Stimulated activated naive CD8-positive, alpha-beta T cell treated with anti-CD3 and anti-CD28 coated beads, Interleukin-15, amount 100 ng/mL, for 72 hours (primary cell): Measurements from ENCODE around the gene SMPX.
A peak's percentile ranks its signal among the peaks of the same experiment; 100 is the strongest.

ENCODE experiments used
- ATAC-seq: fragments of 150-1000 bp; cut with Tn5 transposase; 2 replicates; pipeline ENCODE4 v1.10.0; 2021; ENCODE audit warnings: mild to moderate bottlenecking, moderate library complexity
- DNase-seq, 2 donors: peaks; one replicate each; pipeline ENCODE4 v3.0.0; 2021 to 2022
- H3K27ac Mint-ChIP-seq, 2 donors: one replicate each; pipeline ENCODE4 v1.8.0; 2022; ENCODE audit warnings: mild to moderate bottlenecking in 2 of 2, mixed read lengths in 2 of 2, moderate library complexity in 2 of 2
- H3K27me3 Mint-ChIP-seq: one replicate; pipeline ENCODE4 v1.8.0; 2022; ENCODE audit warnings: mixed read lengths
- H3K4me1 Mint-ChIP-seq: one replicate; pipeline ENCODE4 v1.8.0; 2022; ENCODE audit warnings: mild to moderate bottlenecking, mixed read lengths
- H3K4me3 Mint-ChIP-seq, 2 donors: one replicate each; pipeline ENCODE4 v1.8.0; 2022; ENCODE audit warnings: mild to moderate bottlenecking in 2 of 2, mixed read lengths in 2 of 2, moderate library complexity in 1 of 2
- H3K9me3 Mint-ChIP-seq, 2 donors: one replicate each; pipeline ENCODE4 v1.8.0; 2022; ENCODE audit warnings: mixed read lengths in 2 of 2

The SMPX gene

GRCh38 chrX:21758488-21758887 is 572 bp upstream of the SMPX start:
- no peak overlapping the region for H3K27ac Mint-ChIP-seq
- no peaks in the 10 kb centered on the region for H3K9me3 Mint-ChIP-seq
- ATAC-seq: no peak
- H3K4me1 Mint-ChIP-seq: no peaks in the 10 kb centered on the region
- H3K27me3 Mint-ChIP-seq: no peaks in the 10 kb centered on the region
- no peak for DNase-seq
- no peak overlapping the region for H3K4me3 Mint-ChIP-seq

GRCh38 chrX:21756785-21757529 is 959 bp downstream of the SMPX start:
- DNase-seq (no peak), ATAC-seq (no peak)
- Mint-ChIP-seq H3K4me1 (no peaks in the 10 kb centered on the region), H3K27me3 (no peaks in the 10 kb centered on the region), H3K4me3 (no peak overlapping the region), H3K9me3 (no peaks in the 10 kb centered on the region), H3K27ac (no peak overlapping the region)

GRCh38 chrX:21749924-21750323 is 8.0 kb downstream of the SMPX start:
- H3K4me3 Mint-ChIP-seq: no peak overlapping the region
- no peaks in the 10 kb centered on the region for H3K4me1 Mint-ChIP-seq
- H3K27me3 Mint-ChIP-seq: peaks cover 10% of the 10 kb centered on the region
- DNase-seq (no peak), ATAC-seq (no peak)
- no peak overlapping the region for H3K27ac Mint-ChIP-seq
- H3K9me3 Mint-ChIP-seq: no peaks in the 10 kb centered on the region

- peaks cover 10% of the 10 kb centered on the region for H3K27me3 Mint-ChIP-seq
- ATAC-seq (no peak), DNase-seq (no peak)
- no peaks in the 10 kb centered on the region for H3K9me3 Mint-ChIP-seq
- H3K4me1 Mint-ChIP-seq: no peaks in the 10 kb centered on the region
- no peak overlapping the region for H3K27ac Mint-ChIP-seq
- no peak overlapping the region for H3K4me3 Mint-ChIP-seq
Observed at GRCh38 chrX:21748235-21748634, 9.7 kb downstream of the SMPX start.

GRCh38 chrX:21747558-21747957 is 10.4 kb downstream of the SMPX start:
- DNase-seq (no peak), ATAC-seq (no peak)
- Mint-ChIP-seq H3K27ac (no peak overlapping the region), H3K4me1 (no peaks in the 10 kb centered on the region), H3K4me3 (no peak overlapping the region), H3K27me3 (peaks cover 10% of the 10 kb centered on the region), H3K9me3 (no peaks in the 10 kb centered on the region)

- no peak overlapping the region for H3K27ac Mint-ChIP-seq
- peaks cover 10% of the 10 kb centered on the region for H3K27me3 Mint-ChIP-seq
- ATAC-seq (no peak), DNase-seq (peak in 1 of 2 donors; percentile 13)
- no peaks in the 10 kb centered on the region for H3K4me1 Mint-ChIP-seq
- H3K9me3 Mint-ChIP-seq: no peaks in the 10 kb centered on the region
- H3K4me3 Mint-ChIP-seq: no peak overlapping the region
Observed at GRCh38 chrX:21745756-21746155, 12.2 kb downstream of the SMPX start.

DNA sequence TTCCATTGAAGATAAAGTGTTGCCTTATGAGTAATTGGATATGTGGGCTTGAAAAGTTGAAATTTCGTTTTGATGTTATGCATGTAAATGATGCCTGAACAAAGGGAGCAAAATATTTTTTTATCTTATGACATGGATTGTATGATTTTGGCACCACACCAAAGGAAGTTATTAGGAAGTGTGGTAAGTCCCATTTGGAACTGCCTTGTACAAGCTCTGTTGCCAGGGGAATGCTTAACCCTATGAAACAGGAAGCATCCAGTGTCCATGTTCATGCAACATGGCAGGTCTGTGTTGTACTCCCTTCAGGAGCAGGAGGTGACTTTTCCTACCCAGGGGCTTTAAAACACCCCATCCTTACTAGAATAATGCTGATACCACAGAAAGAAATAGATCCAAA is 13.2 kb downstream of the SMPX start:
- peaks cover 10% of the 10 kb centered on the region for H3K27me3 Mint-ChIP-seq
- no peaks in the 10 kb centered on the region for H3K9me3 Mint-ChIP-seq
- ATAC-seq (no peak), DNase-seq (no peak)
- H3K4me1 Mint-ChIP-seq: no peaks in the 10 kb centered on the region
- H3K4me3 Mint-ChIP-seq: no peak overlapping the region
- no peak overlapping the region for H3K27ac Mint-ChIP-seq

DNA sequence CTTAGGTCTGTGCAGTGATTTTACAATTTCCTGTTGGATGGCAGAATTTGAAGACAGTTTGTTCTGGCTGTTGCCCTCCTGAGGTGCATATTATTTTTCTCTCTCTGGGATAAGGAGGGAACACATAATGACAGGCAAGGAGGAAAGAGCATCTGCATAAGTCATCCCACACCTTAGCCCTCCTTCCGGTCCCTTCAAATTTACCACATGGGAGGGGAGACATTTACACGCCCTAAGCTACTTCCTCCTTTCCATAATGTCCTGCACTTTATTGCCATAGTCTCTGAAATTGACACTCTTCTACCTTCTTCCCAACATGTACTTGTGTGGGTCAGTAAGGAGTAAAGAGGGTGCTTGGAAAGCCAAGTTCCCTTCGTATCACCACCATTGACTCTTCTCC is 13.9 kb downstream of the SMPX start:
- H3K27me3 Mint-ChIP-seq: peaks cover 10% of the 10 kb centered on the region
- no peak overlapping the region for H3K4me3 Mint-ChIP-seq
- DNase-seq: no peak
- H3K4me1 Mint-ChIP-seq: no peaks in the 10 kb centered on the region
- no peaks in the 10 kb centered on the region for H3K9me3 Mint-ChIP-seq
- H3K27ac Mint-ChIP-seq: no peak overlapping the region
- no peak for ATAC-seq

DNA sequence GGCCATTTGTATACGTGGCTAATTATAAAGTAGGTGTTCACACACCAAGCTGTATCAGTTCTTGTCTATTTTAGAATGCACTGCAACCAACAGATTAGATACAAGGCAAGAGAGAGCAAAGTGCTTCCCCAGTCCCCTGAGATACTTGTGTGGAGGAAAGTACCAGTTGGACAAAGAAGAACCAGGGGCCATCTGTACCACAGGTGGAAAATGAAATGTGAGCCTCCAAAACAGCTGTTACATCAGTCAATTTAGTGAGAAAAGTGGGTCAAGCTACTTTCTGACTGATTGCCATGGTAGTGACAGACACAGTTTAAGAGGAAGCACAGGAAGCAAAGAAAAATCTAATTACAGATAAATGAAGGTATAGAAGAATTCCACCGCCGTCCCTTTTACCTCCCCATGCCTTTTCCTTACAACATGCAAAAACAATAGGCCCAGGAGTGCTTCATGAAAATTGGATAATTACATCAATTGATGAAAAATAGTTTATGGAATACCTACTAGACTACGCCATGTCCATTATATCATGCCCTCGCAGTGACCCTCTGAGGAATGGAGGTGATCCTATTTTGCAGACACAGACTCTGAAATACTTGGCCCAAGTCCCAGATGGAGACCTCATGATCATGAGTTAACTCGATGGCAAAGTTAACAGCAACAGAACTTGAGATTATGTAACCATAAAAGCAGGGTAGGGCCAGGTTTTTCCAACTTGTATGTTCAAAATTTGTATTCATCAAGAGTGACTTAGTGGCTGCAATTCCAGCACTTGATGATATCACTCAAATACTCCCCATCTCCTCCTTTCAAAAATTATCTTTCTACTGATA is 15.8 kb downstream of the SMPX start:
- ATAC-seq (no peak), DNase-seq (no peak)
- H3K27me3 Mint-ChIP-seq: no peaks in the 10 kb centered on the region
- H3K27ac Mint-ChIP-seq: no peak overlapping the region
- H3K4me1 Mint-ChIP-seq: no peaks in the 10 kb centered on the region
- H3K4me3 Mint-ChIP-seq: no peak overlapping the region
- no peaks in the 10 kb centered on the region for H3K9me3 Mint-ChIP-seq

GRCh38 chrX:21741364-21741763 is 16.6 kb downstream of the SMPX start:
- Mint-ChIP-seq H3K4me3 (no peak overlapping the region), H3K27ac (no peak overlapping the region), H3K27me3 (peaks cover under 1% of the 10 kb centered on the region), H3K9me3 (no peaks in the 10 kb centered on the region), H3K4me1 (no peaks in the 10 kb centered on the region)
- DNase-seq: no peak
- ATAC-seq: no peak

DNA sequence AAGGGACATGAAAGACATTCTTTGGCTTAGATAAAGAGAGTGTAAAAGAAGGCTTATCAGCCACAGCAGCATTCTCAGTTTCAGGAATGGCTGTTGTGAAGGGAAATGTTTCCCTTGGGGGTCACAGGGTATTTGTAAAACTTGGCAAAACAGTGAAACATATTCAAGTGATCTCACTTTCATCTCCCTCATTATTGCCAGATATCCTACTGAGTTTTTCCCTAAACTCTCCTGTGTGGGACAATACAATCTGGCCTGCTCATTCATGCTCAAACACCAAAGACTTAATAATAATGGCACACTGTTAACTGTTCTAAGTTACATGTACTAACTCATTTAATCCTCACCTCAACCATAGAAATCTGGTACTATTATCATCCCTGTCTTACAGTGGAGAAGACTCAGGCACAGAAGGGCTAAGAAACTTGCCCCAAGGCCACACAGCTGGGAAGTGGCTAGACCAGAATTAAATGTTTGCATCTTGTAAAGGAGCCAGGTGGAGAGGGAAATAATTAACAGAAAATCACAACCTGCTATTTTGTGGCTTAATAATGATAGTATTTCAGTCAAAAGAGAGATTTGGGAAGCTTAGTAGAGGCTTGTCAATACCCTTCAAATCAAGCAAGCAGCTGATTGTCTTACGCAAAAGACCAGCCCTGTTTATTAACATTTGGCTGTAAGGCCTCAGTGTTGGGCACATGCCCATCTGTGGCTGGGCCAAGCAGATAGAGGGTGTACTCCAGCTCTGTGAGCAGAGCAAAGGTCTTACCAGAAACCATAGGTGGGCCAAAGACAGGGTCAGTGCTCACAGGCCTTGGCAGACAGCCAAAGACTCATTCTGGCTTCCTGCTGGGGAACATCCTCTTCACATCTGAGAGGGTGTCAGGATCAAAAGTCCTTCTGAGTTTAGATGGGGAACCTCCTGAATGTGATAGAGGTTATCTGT is 17.3 kb downstream of the SMPX start:
- no peak for ATAC-seq
- no peaks in the 10 kb centered on the region for H3K4me1 Mint-ChIP-seq
- no peak overlapping the region for H3K4me3 Mint-ChIP-seq
- no peak for DNase-seq
- no peaks in the 10 kb centered on the region for H3K9me3 Mint-ChIP-seq
- no peak overlapping the region for H3K27ac Mint-ChIP-seq
- H3K27me3 Mint-ChIP-seq: peaks cover 7% of the 10 kb centered on the region

GRCh38 chrX:21738950-21739287 is 19.0 kb downstream of the SMPX start:
- H3K4me3 Mint-ChIP-seq: no peak overlapping the region
- no peak for ATAC-seq
- H3K27ac Mint-ChIP-seq: no peak overlapping the region
- no peaks in the 10 kb centered on the region for H3K4me1 Mint-ChIP-seq
- H3K27me3 Mint-ChIP-seq: peaks cover 7% of the 10 kb centered on the region
- H3K9me3 Mint-ChIP-seq: no peaks in the 10 kb centered on the region
- no peak for DNase-seq

- Mint-ChIP-seq H3K4me1 (no peaks in the 10 kb centered on the region), H3K4me3 (no peak overlapping the region), H3K27me3 (peaks cover 7% of the 10 kb centered on the region), H3K9me3 (no peaks in the 10 kb centered on the region), H3K27ac (no peak overlapping the region)
- ATAC-seq: no peak
- no peak for DNase-seq
Observed at GRCh38 chrX:21738210-21738949, 19.5 kb downstream of the SMPX start.

DNA sequence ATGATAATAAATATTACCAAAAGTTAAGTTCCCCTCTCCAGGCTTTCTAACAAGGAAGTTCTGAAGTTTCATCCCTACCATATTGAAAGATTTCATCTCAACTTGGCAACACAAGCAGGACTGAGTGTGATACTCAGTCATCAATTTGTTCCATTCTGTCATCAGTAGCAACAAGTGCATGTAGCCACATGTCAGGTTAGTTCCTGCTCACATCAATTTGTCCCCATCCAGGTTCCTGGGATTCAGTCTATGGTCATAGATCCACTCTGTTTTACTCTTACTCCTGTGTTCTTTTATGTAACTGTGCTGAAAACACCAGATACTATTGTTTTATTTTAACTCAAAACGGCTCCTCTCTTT is 22.2 kb downstream of the SMPX start:
- no peak overlapping the region for H3K4me3 Mint-ChIP-seq
- no peaks in the 10 kb centered on the region for H3K4me1 Mint-ChIP-seq
- no peaks in the 10 kb centered on the region for H3K9me3 Mint-ChIP-seq
- peaks cover 7% of the 10 kb centered on the region for H3K27me3 Mint-ChIP-seq
- ATAC-seq (no peak), DNase-seq (no peak)
- H3K27ac Mint-ChIP-seq: no peak overlapping the region

- no peaks in the 10 kb centered on the region for H3K4me1 Mint-ChIP-seq
- H3K27me3 Mint-ChIP-seq: peaks cover 7% of the 10 kb centered on the region
- H3K27ac Mint-ChIP-seq: no peak overlapping the region
- DNase-seq: no peak
- ATAC-seq: no peak
- H3K4me3 Mint-ChIP-seq: no peak overlapping the region
- no peaks in the 10 kb centered on the region for H3K9me3 Mint-ChIP-seq
Observed at GRCh38 chrX:21735038-21735767, 22.7 kb downstream of the SMPX start.
